Amniotic stem cell (primary cell): ENCODE results near the gene NAP1L1.

Experiments used
- DNase-seq: peaks from one replicate; lab custom pipeline; 2025; lab: John Stamatoyannopoulos, UW

Gene NAP1L1

DNA sequence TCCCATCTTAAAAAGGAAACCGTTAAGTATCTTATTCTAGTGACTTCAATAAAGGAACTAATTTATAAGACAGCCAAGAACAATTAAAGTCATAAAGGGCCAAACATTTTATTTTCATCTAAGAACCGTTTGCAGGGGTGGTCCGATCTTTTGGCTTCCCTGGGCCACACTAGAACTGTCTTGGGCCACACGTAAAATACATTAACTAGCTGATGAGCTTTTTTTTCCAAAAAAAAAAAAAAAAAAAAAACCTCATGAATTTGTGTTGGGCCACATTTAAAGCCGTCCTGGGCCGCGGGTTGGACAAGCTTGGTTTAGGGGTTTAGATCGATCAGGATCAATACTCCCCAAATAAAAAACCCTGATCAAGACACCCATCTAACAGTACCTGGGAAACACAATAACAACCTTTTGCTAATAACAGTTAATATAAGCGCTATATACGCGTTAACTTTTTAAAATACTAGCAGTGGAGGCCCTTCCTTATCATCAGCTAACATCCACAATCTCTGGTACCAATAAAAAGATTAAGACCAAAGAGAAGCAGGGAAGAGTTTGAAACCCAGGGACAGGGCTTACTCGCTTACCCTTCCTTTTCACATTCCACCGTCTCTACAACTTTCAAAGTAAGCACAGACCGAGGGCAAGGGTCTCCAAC is 1.1 kb downstream of the NAP1L1 start:
- no peak for DNase-seq

DNA sequence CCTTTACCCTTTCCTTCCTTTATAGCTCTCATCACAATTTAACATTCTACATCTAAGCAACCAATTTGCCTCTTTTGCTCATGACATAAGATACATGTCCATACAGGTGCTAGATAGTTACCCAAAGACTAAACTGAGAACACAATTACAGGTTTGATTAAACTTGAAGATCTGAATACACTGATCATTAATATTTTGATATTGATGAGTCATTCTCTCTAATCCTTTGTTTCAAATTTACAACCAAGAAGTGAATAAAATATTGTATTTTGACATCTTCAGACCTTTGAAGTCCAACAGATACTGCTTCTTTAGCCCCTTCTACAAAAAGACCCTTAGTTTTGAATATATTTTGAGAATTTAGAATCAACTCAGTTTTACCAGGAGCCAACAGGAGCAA is 2.6 kb downstream of the NAP1L1 start:
- DNase-seq = no peak

DNA sequence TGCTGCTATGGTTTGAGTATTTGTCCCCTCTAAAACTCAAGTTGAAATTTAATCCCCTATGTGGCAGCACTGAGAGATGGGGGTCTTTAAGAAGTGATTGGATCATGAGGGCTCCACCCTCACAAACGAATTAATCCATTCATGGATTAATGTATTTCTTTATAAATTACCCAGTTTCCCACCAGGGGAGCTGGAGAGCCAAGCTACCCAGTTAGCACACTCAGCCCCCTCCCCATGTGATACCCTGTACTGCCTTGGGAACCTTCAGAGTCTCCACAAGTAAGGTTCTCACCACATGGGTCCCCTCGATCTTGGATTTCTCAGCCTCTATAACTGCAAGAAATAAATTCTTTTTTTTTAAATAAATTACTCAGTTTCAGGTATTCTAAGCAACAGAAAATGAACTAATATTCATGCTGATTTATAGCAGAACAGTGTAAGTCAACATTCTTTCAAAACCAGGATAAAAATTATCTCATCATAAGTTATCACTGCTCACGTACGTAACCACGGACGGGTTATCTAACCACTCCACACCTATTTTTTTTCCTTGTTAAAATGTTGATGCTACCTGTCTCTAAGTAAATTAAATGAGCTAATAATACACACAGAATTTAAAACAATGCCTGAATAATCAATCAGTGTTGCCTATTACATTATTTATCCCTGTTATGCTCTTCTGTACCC is 3.6 kb downstream of the NAP1L1 start:
- DNase-seq = no peak

DNA sequence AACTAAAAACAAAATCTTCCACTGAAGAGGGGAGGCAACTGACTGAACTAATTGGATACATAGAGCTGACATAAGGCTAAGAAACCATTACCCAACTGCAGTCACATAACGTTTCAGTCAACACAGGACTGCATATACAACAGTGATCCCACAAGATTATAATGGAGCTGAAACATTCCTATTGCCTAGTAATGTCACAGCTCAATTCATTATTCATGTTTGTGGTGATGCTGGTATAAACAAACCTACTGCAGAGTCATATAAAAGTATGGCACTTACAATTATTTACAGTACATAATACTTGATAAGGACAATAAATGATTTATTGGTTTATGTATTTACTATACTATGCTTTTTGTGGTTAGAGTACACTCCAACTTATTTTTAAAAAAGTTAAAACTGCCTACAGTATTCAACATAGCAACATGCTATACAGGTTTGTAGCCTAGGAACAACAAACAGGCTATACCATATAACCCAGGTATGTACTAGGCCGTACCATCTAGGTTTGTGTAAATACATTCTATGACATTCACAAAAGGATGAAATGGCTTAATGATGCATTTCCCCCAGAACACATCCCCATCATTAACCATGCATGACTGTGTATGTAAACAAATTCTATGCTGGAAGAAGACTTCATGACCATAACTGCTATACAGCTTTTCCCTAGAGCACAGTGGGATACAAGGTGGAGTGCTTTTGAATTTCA is 4.3 kb downstream of the NAP1L1 start:
- no peak for DNase-seq

DNA sequence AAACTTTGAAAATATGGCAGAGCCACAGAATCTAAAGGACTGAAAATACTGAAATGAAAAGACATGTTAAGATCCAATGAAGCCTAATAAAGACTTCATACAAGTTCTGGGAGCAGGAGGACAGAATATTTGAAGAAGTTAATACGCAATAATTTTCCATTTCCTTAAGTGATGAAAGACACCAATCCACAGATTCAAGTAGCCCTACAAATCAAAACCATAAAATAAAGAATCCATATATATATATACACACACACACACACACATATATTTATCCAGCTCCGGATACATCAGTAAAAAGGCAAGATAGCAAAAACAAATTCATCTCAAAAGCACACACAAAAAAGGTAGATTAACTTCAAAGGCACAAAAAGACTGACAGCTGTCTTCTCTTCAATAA is 5.7 kb downstream of the NAP1L1 start:
- no peak for DNase-seq

DNA sequence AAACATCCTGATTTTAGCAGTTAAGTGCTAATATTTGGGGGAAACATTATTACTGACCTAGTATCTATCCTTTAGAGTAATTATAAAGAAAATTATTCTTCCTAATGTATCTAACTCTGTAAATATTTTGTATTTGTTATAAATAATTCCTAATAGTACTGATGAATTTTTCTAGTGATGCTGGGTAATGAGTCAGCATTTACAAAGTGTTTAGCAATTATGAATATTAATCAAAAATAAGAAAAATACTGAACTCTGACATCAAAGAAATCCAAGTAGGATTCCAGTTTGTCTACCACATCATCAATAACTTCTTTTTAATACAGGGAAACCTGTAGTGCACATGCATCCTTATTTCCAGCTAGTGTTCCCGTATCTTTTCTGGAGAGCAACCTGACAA is 9.0 kb downstream of the NAP1L1 start:
- DNase-seq = no peak

DNA sequence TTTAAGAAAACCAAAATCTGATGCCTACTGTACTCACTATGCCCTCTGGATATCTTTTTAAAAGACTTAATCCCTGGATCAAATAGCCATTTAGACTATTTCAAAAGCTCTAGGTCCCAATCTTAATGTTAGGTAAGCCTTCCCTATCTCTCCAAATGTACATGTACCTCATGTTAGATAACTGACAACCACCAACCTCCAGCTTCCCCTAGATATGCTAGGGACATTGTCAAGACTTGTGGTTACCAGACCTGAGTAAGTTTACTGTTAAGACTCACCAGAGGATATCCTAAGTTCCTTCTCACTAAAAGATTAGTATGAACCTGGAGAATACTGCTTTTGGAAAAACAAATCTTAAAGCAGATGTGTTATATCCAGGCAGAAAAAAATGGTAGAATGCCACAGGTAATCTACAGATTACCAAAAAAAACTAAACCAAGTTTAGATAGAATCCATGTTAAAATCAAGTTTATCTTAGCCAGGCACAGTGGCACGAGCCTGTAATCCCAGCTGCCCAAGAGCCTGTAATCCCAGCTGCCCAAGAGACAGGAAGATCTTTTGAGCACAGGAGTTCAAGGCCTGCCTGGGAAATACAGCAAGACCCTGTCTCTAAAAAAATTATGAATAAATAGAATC is 9.7 kb downstream of the NAP1L1 start:
- no peak for DNase-seq

DNA sequence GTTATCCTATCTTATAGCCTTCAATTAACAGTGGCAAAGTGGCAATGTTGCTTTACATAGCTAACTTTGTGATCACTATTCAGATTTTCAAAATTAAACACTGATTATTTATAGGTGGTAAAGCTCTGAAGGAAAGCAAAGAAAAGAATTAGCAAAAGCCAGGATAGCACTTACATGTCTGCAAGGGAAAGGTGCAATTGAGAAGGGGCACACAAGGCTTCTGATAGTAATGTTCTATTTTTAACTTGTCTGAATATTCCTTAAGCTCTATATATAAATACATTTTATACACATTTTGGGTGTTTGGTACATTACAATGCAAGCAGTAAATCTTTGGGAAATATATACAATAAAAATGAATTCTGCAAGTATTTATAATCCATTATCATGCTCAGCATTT is 10.9 kb downstream of the NAP1L1 start:
- no peak for DNase-seq

DNA sequence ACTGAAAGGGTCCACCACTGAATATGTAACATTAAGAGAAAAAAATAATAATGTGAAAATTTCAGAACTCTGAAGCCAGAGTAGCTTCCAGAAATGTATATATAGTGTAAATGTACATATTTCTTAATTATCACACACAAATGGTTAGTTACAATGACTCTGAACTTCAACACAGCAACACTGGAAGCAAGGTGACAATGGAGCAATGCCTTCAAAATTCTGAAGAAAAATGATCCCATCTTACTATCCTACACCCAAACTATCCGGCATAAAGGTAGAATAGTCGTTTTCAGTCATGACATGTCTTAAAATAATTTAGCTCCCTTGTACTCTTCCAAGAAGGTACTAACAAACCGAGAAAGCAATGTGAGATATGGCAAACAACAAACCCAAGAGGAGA is 11.9 kb downstream of the NAP1L1 start:
- DNase-seq = no peak

DNA sequence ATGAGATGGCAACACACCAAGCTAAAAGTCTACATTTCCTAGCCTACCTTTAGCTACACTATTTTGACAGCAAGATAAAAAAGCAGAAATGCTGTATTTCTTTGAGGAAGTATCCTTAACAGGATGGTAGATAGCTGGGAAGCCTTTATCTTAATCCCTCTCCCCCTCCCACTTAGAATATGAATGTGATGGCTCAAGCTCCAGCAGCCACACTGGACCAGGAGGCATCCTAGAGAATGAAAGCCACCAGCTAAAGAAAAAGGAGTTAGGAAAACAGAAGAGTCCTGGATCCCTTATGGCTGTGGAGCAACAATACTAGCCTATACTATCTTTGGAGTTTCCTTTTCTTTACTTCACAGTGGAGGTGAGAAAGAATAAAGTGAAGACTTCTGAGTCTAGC is 15.1 kb downstream of the NAP1L1 start:
- no peak for DNase-seq

DNA sequence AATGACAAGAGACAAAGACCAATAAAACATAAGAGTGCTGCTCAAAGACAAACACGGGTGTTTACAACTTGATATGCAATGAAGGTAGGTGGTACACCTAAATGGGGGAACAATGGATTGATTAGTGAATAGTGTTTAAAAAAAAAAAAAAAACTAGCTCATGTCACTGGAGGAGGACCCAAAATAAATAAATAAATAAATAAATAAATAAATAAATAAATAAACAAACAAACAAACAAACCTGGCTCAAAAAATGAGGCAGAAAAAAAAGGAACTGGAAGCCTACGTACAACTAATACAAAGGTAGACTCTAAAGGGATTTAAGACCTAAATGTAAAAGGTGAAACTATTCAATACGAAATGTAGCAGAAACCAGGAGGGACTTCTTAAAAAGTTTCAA is 18.6 kb downstream of the NAP1L1 start:
- DNase-seq = no peak

DNA sequence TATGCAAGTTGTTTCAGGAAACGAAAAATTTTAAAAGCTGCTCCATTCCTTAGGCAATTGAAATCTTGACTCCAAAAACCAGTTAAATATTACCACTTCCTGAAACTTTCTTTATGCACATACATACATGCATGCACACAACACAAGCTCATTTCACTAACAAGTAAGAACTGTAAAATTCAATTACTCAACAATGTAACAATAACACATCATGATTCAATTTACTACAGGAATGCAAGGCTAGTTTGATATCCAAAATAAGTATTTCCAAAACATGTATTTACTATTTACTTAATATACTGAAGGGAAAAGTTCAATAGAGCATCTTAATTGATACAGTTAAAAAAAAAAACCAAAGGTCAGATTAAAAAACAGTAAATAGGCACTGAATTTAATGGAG is 19.6 kb downstream of the NAP1L1 start:
- DNase-seq = no peak

DNA sequence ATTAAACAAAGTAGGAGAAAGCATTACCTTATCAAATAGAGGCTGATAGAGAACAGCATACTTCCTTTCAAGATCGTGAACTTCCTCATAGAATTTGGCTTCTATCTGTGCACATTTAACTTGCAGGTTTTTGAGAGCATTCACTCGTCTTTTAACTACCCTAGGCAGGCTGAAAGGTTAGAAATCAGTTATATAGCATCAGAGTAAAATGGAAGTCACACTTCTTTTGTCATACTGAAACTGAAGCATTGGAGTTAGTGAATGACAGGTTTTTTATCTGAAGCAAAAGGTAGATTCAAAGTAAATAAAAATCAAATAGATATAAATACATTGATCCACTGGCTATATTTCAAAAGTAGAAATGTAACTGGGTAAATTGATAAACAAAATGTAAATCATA is 24.4 kb downstream of the NAP1L1 start:
- no peak for DNase-seq

DNA sequence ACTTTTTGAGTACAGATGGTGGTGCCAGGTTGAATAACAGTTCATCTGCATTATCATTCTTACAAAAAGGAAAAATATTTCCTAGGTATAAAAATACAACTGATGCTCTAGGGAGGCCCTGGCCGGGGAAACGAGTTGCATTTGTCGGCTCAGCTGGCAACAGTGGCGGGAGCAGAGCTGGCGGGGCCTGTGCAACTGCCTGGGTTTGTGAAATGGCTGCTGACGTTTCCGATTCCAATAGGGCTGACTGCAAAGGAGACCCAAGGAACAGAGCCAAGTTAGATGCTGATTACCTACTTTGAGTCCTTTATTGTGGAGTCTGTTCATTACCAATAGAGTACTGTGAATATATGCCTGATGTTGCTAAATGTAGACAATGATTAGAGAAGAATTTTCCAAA is 27.2 kb downstream of the NAP1L1 start:
- DNase-seq = no peak

DNA sequence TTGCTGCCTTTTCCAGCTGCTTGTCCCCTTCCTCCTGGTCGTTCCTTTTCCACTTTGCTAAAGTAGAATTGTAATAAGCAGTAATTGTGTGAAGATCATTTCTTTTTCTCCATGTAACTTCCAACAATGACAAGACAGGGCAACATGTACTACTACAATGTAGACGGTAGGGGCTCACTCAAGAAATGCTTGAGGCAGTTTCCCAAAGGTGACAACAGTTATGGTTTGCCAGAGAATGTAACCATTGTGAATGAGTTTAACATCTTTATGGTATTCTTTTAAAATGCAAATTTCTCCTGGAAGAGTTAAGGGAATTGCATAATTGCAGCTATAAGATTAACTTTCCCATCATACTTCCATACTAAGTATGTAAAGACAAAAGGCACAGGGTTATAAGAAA is 29.1 kb downstream of the NAP1L1 start:
- DNase-seq = no peak

DNA sequence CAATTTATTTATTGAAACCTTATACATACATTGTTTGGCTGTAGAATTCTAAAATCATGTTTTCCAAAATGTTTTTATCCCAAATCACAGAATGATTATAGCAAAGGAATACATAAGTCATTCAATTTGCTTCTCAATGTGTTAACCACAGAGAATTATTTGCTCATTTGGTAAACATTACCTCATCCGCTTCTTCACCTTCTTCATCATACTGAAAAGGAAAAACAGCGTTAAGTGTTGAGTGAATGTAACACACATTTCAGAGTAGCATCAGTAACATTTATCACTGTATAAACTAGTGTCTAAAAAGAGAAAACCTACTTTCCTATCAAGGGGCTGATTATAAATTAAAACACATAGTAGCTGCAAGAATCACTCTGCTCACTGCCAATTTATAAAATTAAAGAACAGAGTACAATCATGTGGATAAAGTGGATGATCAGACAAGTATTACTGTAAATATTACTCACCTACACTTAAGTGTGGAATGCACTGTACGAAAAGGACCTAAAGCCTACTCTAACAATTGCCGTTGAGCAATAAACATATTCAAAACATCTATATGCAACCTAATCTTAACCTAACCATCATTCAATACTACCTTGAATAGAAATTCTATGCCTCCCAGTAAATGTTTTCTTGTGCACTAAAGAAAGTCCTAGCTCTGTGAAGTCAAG is 34.8 kb downstream of the NAP1L1 start:
- DNase-seq = no peak

DNA sequence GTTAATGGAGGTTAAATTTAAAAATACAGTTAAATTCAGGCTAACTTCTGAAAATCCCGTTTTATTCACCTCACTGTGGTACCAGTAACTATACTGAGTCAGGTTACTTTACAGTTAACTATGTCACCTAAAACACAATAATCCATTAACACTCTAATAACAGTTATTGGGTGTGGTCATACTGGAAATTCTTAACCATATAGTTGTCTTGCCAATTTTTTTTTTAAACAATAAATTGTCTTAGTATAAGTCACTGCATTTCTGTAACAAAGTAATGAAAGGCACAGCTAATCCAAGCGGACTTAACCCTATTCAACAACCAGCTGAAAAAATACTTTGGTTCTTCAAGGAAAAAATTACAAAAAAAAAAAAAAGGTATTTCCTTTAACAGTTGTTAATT is 36.7 kb downstream of the NAP1L1 start:
- DNase-seq = no peak

DNA sequence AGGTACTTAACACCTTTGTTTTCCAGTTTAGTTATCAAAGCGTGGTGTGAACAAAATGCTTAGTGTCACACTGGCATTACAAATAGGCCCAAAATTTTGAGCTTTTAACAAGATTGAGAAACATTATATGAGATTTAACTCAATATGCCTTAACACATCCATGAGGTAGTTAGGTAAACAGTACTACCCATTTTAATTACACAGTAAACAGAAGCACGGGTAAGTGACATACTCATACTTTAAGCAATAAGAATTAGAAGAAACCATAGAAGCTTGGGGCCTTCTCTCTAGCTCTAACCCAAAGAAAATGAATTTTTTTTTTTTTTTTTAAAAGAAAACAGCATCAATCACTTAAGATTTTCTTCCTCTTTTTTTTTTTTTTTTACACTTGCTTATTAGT is 37.4 kb downstream of the NAP1L1 start:
- no peak for DNase-seq

DNA sequence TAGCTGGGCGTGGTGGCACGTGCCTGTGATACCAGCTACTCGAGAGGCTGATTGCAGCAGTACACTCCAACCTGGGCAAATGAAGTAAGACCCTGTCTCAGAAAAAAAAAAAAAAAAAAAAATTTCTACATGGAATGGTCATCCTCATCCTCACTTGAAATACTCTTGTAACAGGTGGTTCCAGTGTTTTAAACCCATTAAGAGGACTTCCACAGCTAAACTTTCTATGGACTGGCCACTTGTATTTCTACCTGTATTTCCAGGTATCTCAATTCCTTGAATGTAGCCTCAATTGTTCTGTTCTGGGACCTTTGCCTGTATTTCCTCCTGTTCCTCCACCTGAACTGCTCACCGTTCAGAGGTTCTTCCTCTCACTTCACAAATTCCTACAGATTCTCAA is 41.1 kb downstream of the NAP1L1 start:
- DNase-seq = no peak

DNA sequence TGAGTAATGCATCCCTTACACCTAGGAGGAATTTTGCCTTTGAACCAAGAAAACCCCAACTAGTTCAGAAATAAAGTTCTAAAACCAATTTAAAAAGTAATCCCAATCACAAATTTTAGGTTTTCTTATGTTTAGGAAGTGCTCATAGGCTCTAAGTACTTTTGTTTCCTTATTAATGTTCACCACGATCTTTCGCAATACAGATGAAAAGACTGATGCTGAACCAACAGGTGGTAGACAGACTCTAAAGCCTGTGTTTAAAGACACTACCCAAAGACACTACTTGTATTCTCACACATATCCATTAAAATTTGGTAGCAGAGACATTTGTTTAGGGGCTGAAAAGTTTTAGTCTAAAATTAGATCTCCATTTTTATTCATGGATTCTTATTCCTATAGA is 42.3 kb downstream of the NAP1L1 start:
- no peak for DNase-seq

DNA sequence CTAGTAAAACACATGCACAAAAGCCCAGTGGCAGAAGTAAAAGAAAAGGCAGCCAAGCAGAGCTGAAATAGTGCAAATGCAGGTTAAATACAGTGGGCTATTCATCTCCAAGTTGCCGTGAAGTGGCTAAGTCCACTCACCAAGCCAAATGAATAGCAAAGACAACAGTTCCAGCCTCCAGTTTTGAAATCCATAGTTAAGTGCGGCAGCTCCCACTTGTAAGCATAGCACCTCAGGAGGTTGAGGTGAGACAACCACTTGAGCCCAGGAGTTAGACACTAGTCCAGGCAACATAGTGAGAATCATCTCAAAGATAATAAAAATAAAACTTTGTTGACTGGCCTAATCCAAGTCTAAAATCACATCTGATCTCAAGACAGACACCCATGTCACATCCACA is 43.1 kb downstream of the NAP1L1 start:
- DNase-seq = no peak

DNA sequence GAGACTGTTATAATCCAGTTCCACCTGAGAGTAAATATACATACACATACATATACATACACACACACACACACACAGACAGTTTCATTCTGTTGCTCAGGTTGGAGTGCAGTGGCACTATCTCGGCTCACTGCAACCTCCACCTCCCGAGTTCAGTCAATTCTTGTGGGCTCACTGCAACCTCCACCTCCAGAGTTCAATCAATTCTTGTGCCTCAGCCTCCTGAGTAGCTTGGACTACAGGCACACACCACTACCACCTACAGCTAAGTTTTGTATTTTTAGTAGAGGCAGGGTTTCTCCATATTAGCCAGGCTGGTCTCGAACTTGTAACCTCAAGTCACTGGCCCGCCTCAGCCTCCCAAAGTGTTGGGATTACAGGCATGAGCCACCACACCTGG is 44.0 kb downstream of the NAP1L1 start:
- no peak for DNase-seq

DNA sequence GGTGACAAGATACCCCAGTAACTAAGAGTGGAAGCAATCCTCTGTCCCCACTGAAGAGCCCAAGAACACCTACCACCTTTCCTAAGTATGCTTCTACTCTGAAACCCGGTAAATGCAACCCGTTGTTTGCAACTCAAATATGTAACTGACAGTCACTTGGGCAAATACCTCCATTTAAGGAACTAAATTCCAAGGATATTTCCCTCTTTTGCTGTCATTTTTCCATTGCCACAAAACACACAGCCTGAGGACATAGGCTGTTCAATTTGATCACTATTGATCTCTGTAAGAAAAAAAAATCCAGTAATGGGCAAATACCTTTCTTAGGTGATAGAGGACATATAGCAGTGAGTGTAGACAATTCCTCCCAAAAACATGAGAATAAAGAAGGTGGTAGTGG is 46.3 kb downstream of the NAP1L1 start:
- DNase-seq = no peak
